Endothelial cell of umbilical vein (primary cell): ENCODE results near the gene RASSF10. TPM values are rescaled to one million over a fixed set of nuclear protein-coding genes. Genes with fewer than 3 reads are reported as not detected.

Experiments
- BruUV-seq: library from RNA; stranded (reverse); fragments of 400-500 nt; replicated peaks from 2 replicates; lab custom pipeline; 2021; lab: Mats Ljungman, UMichigan
- CTCF ChIA-PET: fragments of 300-600, 350-600 bp; sonication (Branson Sonifier 250); formaldehyde crosslinking; loops from one replicate; lab custom pipeline; 2021; ENCODE audit warnings: antibody characterized with exemption, inconsistent platforms; lab: Charles Lee
- POLR2A ChIA-PET: fragments of 300-600, 350-600 bp; sonication (Branson Sonifier 250); formaldehyde crosslinking; loops from one replicate; lab custom pipeline; 2021; ENCODE audit warnings: antibody characterized with exemption, inconsistent platforms; lab: Charles Lee
- DNase-seq: peaks from one replicate; pipeline ENCODE4 v3.0.0-alpha.2; 2011; ENCODE audit warnings: low read depth, low spot score
- FAIRE-seq: peaks from 2 replicates; lab custom pipeline; 2011; peaks lifted over from hg19 to GRCh38; lab: Jason Lieb, UNC
- H2AFZ ChIP-seq: 2 replicates; pipeline ENCODE4 v1.6.0; 2012; ENCODE audit warnings: low read depth, low read length, control low read depth, inconsistent platforms
- H3K27ac ChIP-seq: 2 replicates; pipeline ENCODE4 v1.5.1; 2011; ENCODE audit warnings: low read depth, mild to moderate bottlenecking, control low read depth, low read length, moderate library complexity; ENCODE audit not compliant: insufficient read depth
- H3K27me3 ChIP-seq, 2 experiments: 2 replicates each; pipeline versions ENCODE4 v1.6.0 to v1.6.1; 2011; ENCODE audit warnings: low read length in 2 of 2, mixed read lengths in 1 of 2; ENCODE audit not compliant: control insufficient read depth in 2 of 2, insufficient read depth in 2 of 2
- H3K36me3 ChIP-seq, 2 experiments: 2 replicates in 1 of 2; 3 replicates in 1 of 2; pipeline ENCODE4 v1.5.1; 2011; ENCODE audit warnings: low read length in 2 of 2, mild to moderate bottlenecking in 1 of 2, moderate library complexity in 1 of 2; ENCODE audit not compliant: control insufficient read depth in 2 of 2, insufficient read depth in 2 of 2; ENCODE audit errors: extremely low read depth in 1 of 2
- H3K4me1 ChIP-seq: 3 replicates; pipeline ENCODE4 v1.5.1; 2011; ENCODE audit warnings: mild to moderate bottlenecking, low read length; ENCODE audit not compliant: control insufficient read depth, insufficient read depth; ENCODE audit errors: extremely low read depth
- H3K4me2 ChIP-seq: 2 replicates; pipeline ENCODE4 v1.6.1; 2011; ENCODE audit warnings: low read length, control low read depth, mixed read lengths; ENCODE audit not compliant: insufficient read depth
- H3K4me3 ChIP-seq, 3 experiments: fragments of 200-600 bp in 1 of 3; sonication (generic), shearing (Covaris generic) in 1 of 3; replicated peaks in 1 of 3; 2 replicates each; pipeline ENCODE4 v1.5.1; 2011 to 2016; ENCODE audit warnings: control low read depth in 3 of 3, low read length in 3 of 3, mild to moderate bottlenecking in 2 of 3, inconsistent platforms in 1 of 3, low read depth in 1 of 3, moderate library complexity in 1 of 3; ENCODE audit not compliant: insufficient read depth in 1 of 3
- H3K79me2 ChIP-seq: 2 replicates; pipeline ENCODE4 v1.6.0; 2012; ENCODE audit warnings: low read length, inconsistent platforms; ENCODE audit not compliant: control insufficient read depth, insufficient read depth
- H3K9ac ChIP-seq: replicated peaks from 2 replicates; pipeline ENCODE3; 2011; ENCODE audit warnings: low read length, control low read depth; ENCODE audit not compliant: insufficient read depth; ENCODE audit errors: extremely low read depth
- H3K9me1 ChIP-seq: replicated peaks from 3 replicates; pipeline ENCODE4 v1.6.0; 2011; ENCODE audit warnings: mild to moderate bottlenecking, low read length; ENCODE audit not compliant: control insufficient read depth, insufficient read depth; ENCODE audit errors: extremely low read depth
- H3K9me3 ChIP-seq: replicated peaks from 2 replicates; pipeline ENCODE4 v1.5.1; 2012; ENCODE audit warnings: low read length, inconsistent platforms; ENCODE audit not compliant: control insufficient read depth, insufficient read depth
- H4K20me1 ChIP-seq: replicated peaks from 2 replicates; pipeline ENCODE3; 2011; ENCODE audit warnings: mild to moderate bottlenecking, low read length; ENCODE audit not compliant: control insufficient read depth, insufficient read depth; ENCODE audit errors: extremely low read depth
- CTCF ChIP-seq, 2 donors: IDR thresholded peaks; 1 replicate in 1 of 2; 2 replicates in 1 of 2; pipeline ENCODE4 v1.5.1; 2011; ENCODE audit warnings: low read length in 2 of 2, mild to moderate bottlenecking in 2 of 2, moderate library complexity in 2 of 2, control low read depth in 1 of 2, inconsistent platforms in 1 of 2, low read depth in 1 of 2; ENCODE audit not compliant: insufficient read depth in 1 of 2; ENCODE audit errors: extremely low read depth in 1 of 2
- EZH2 ChIP-seq: IDR thresholded peaks from 2 replicates; pipeline ENCODE4 v1.6.1; 2012; ENCODE audit warnings: borderline replicate concordance, low read depth, mild to moderate bottlenecking, moderate library complexity, low read length, inconsistent platforms; ENCODE audit not compliant: severe bottlenecking
- FOS ChIP-seq: IDR thresholded peaks from 2 replicates; pipeline ENCODE4 v1.6.1; 2011; ENCODE audit warnings: mild to moderate bottlenecking, low read length, moderate library complexity, borderline replicate concordance; ENCODE audit not compliant: insufficient read depth
- GATA2 ChIP-seq: IDR thresholded peaks from 2 replicates; pipeline ENCODE4 v1.7.0; 2011; ENCODE audit warnings: low read depth, mild to moderate bottlenecking, moderate library complexity, mixed read lengths, low read length; ENCODE audit not compliant: insufficient read length, insufficient read depth
- JUN ChIP-seq: IDR thresholded peaks from 2 replicates; pipeline ENCODE4 v1.6.1; 2011; ENCODE audit warnings: borderline replicate concordance, low read depth; ENCODE audit not compliant: insufficient read length, insufficient read depth
- MYC ChIP-seq: IDR thresholded peaks from one replicate; pipeline ENCODE4 v1.6.1; 2011; ENCODE audit warnings: mild to moderate bottlenecking, low read depth, low read length
- POLR2A ChIP-seq: IDR thresholded peaks from 2 replicates; pipeline ENCODE4 v1.6.1; 2012; ENCODE audit warnings: low read depth, mild to moderate bottlenecking, control low read depth, low read length
- dilution Hi-C: fragments of 300-500 bp; cut with MboI; formaldehyde crosslinking; loops from one replicate; pipeline ENCODE4 v1.15.0; 2019; ENCODE audit warnings: low sequenced_read_pairs; ENCODE audit not compliant: extremely low pct_ligation_motif_present
- intact Hi-C: fragments of 100-400 bp; cut with micrococcal nuclease; formaldehyde crosslinking; loops from one replicate; pipeline ENCODE4 v1.10.0; 2022
- polyA plus RNA-seq, 4 experiments: library from polyadenylated mRNA; depleted of rRNA in 3 of 4; stranded (reverse) in 3 of 4; unstranded in 1 of 4; fragments of >200 nt; gene quantifications; 2 replicates each; pipeline versions ENCODE4 v1.2.1 to v1.2.3, GENCODE V29; 2011 to 2012; ENCODE audit warnings: missing spikeins in 1 of 4
- total RNA-seq: library from RNA; stranded (reverse); gene quantifications from 2 replicates; pipeline ENCODE4 v1.2.3, GENCODE V29; 2021
- TF ChIP-seq, protein P1 (sequence below): IDR thresholded peaks from 2 replicates; pipeline ENCODE4 v1.6.1; 2011; ENCODE audit not compliant: insufficient read depth, insufficient read length

The RASSF10 gene
- total and polyA plus RNA-seq, 2 donors (not counting 3 experiments of a cell fraction or from before 2014, with no cell fraction given), result 0.03 TPM; not detected in 1

- Histone ChIP-seq H3K9me1 (no peaks in the 10 kb centered on the region), H3K27me3 (peaks cover 14 to 39% of the 10 kb centered on the region in 2 experiments), H3K27ac (no peak overlapping the region), H3K79me2 (no peaks in the 10 kb centered on the region), H3K4me1 (no peaks in the 10 kb centered on the region), H3K4me2 (no peak overlapping the region), H2AFZ (no peak overlapping the region), H4K20me1 (no peaks in the 10 kb centered on the region), H3K4me3 (no peak overlapping the region), H3K9me3 (no peaks in the 10 kb centered on the region), H3K36me3 (no peaks in the 10 kb centered on the region), H3K9ac (no peak overlapping the region)
- DNase-seq (no peak), FAIRE-seq (no peak)
- POLR2A ChIA-PET, result no interaction called here
- CTCF ChIA-PET, result no interaction called here
- dilution Hi-C loops (no loop called here), intact Hi-C loops (no loop called here)
- BruUV-seq, result no TSS peak
- TF ChIP-seq, protein P1, sequence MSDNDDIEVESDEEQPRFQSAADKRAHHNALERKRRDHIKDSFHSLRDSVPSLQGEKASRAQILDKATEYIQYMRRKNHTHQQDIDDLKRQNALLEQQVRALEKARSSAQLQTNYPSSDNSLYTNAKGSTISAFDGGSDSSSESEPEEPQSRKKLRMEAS, result no peak
- TF ChIP-seq EZH2, result no peak
- TF ChIP-seq JUN, result no peak
- TF ChIP-seq GATA2, result no peak
- TF ChIP-seq POLR2A, result no peak
- no peak for TF ChIP-seq MYC
- no peak for TF ChIP-seq FOS
- TF ChIP-seq CTCF (IDR thresholded peaks at IDR 0.05; ENCODE audit: extremely low read depth in 1 of 2, insufficient read depth in 1 of 2, low read depth in 1 of 2, low read length in 2 of 2), result no peak
These were observed 38.8 kb downstream of the RASSF10 start for GRCh38 chr11:13047884-13048283.
